Activated CD4-positive, CD25-positive, alpha-beta regulatory T cell treated with anti-CD3 and anti-CD28 coated beads, Interleukin-2, amount 50 U/mL, for 24 hours (primary cell): ENCODE data around the gene PRKN.
A peak's percentile ranks its signal among the peaks of the same experiment; 100 is the strongest.

Experiments
- ATAC-seq, 2 donors: fragments of 150-1000 bp; cut with Tn5 transposase; one replicate each; pipeline ENCODE4 v1.10.0; 2021; ENCODE audit warnings: mild to moderate bottlenecking in 1 of 2, moderate library complexity in 1 of 2

PRKN gene

GRCh38 chr6:161744211-161745067 lies 983.1 kb downstream of the PRKN start:
- no peak for ATAC-seq

- peak in 1 of 2 donors; percentile 10 for ATAC-seq
These were observed 983.9 kb downstream of the PRKN start for GRCh38 chr6:161743509-161744178.

- no peak for ATAC-seq
These were observed 987.1 kb downstream of the PRKN start for GRCh38 chr6:161740486-161740885.

GRCh38 chr6:161736781-161737292 lies 990.7 kb downstream of the PRKN start:
- no peak for ATAC-seq

GRCh38 chr6:161736326-161736725 lies 991.2 kb downstream of the PRKN start:
- ATAC-seq, result no peak

GRCh38 chr6:161732594-161732993 lies 995.0 kb downstream of the PRKN start:
- ATAC-seq, result no peak

GRCh38 chr6:161727083-161727833 lies 1000.3 kb downstream of the PRKN start:
- no peak for ATAC-seq

GRCh38 chr6:161722394-161722793 lies 1005.2 kb downstream of the PRKN start:
- no peak for ATAC-seq

GRCh38 chr6:161721511-161721910 lies 1006.1 kb downstream of the PRKN start:
- ATAC-seq, result no peak

GRCh38 chr6:161716176-161716575 lies 1011.4 kb downstream of the PRKN start:
- no peak for ATAC-seq

- no peak for ATAC-seq
These were observed 1015.6 kb downstream of the PRKN start for GRCh38 chr6:161711938-161712337.

GRCh38 chr6:161711515-161711914 lies 1016.1 kb downstream of the PRKN start:
- no peak for ATAC-seq

- no peak for ATAC-seq
These were observed 1016.9 kb downstream of the PRKN start for GRCh38 chr6:161710698-161711097.

- ATAC-seq, result no peak
These were observed 1026.5 kb downstream of the PRKN start for GRCh38 chr6:161701056-161701455.

- ATAC-seq, result no peak
These were observed 1030.8 kb downstream of the PRKN start for GRCh38 chr6:161696801-161697200.

GRCh38 chr6:161694995-161695394 lies 1032.6 kb downstream of the PRKN start:
- no peak for ATAC-seq

- ATAC-seq, result no peak
These were observed 1040.9 kb downstream of the PRKN start for GRCh38 chr6:161686655-161687054.

- no peak for ATAC-seq
These were observed 1042.7 kb downstream of the PRKN start for GRCh38 chr6:161684731-161685475.

- ATAC-seq, result no peak
These were observed 1044.2 kb downstream of the PRKN start for GRCh38 chr6:161683400-161683799.

- no peak for ATAC-seq
These were observed 1044.6 kb downstream of the PRKN start for GRCh38 chr6:161682982-161683381.

GRCh38 chr6:161679980-161680538 lies 1047.5 kb downstream of the PRKN start:
- ATAC-seq, result no peak

- no peak for ATAC-seq
These were observed 1050.4 kb downstream of the PRKN start for GRCh38 chr6:161677188-161677587.
